Measurements from ENCODE around the gene SMIM24.

- TF ChIP-seq RAD21 (IDR thresholded peaks at IDR 0.05; ENCODE audit: low read depth) (no peak), REST (IDR thresholded peaks at IDR 0.05; ENCODE audit: low read depth) (no peak), EGR1 (IDR thresholded peaks at IDR 0.05) (no peak), CEBPB (IDR thresholded peaks at IDR 0.05) (no peak)
Measured at GRCh38 chr19:3479177-3479833, 1.0 kb downstream of the SMIM24 start.
